C4-2B (cell line): ENCODE results near the gene PLAGL2.

ENCODE experiments used
- H3K27ac ChIP-seq: fragments of 450-650 bp; 2 replicates; pipeline ENCODE4 v1.5.1; 2017
- ZFX ChIP-seq: fragments of 450-650 bp; IDR thresholded peaks from 2 replicates; pipeline ENCODE4 v1.6.1; 2017
- TF ChIP-seq, protein P1 (sequence below): fragments of 450-650 bp; conservative IDR thresholded peaks from 2 replicates; pipeline ENCODE4 v1.5.1; 2017; ENCODE audit warnings: mild to moderate bottlenecking

The PLAGL2 gene

DNA sequence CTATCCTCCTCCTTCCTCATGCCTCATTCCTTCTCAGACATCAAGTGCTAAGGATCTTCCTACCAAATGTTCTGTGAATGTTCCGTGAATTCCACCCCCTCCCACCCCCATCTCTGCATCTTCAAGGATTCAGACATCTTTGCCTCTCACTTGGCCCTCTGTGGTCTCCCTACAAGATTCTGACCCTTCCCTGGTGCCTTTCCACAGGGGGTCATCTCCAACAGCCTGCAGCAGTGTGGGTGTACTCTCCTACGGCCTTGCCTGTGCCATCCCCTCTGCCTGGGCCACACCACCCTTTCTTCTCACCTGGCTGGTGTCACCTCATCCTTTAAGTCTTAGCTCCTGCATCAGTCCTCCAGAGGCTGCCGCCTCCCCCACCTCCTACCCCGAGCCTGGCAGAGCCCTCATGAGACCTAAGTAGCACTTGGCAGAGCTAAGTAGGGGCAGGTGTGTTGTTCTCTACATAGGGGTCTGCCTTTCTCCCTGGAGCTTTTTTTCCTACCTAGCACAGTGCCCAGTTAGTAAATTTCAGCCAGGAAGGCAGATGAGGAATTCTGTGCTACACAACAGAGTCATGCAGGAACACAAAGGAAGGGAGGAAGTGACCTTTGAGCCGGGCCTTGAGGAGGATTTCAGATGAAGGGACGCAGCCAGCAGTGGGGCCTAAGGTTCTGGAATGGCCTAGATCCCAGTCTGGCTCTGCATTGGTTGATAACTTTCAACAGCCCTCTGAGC, 55.0 kb downstream of the PLAGL2 start:
- H3K27ac ChIP-seq: no peak overlapping the region
- TF ChIP-seq, protein P1, sequence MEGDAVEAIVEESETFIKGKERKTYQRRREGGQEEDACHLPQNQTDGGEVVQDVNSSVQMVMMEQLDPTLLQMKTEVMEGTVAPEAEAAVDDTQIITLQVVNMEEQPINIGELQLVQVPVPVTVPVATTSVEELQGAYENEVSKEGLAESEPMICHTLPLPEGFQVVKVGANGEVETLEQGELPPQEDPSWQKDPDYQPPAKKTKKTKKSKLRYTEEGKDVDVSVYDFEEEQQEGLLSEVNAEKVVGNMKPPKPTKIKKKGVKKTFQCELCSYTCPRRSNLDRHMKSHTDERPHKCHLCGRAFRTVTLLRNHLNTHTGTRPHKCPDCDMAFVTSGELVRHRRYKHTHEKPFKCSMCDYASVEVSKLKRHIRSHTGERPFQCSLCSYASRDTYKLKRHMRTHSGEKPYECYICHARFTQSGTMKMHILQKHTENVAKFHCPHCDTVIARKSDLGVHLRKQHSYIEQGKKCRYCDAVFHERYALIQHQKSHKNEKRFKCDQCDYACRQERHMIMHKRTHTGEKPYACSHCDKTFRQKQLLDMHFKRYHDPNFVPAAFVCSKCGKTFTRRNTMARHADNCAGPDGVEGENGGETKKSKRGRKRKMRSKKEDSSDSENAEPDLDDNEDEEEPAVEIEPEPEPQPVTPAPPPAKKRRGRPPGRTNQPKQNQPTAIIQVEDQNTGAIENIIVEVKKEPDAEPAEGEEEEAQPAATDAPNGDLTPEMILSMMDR: no peak
- TF ChIP-seq ZFX: no peak

DNA sequence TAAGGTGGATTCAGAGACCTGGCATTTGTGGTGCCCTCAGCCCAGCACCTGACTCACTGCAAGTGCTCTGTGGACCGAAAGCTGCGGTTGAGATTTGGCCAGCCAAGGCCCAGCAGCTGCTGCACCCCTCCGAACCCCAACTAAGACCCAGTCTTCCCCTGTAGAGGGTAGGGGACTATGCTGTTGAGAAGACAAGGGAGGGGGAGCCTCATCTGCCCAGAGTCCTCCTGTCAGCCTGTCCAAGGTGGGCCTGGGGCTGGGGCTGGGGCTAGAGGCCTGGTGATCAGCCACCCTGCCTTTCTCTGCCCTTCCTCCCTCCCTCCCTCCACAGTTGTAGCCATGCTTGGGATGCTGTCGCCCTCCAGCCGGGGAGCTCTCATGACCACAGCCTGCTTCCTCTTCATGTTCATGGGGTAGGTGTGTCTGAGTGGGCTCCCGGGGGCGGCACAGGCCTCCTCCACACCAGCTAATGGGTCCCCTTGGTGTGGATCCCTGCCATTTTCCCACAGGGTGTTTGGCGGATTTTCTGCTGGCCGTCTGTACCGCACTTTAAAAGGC, 57.2 kb downstream of the PLAGL2 start:
- no peak overlapping the region for H3K27ac ChIP-seq
- TF ChIP-seq ZFX: no peak
- TF ChIP-seq, protein P1: no peak

DNA sequence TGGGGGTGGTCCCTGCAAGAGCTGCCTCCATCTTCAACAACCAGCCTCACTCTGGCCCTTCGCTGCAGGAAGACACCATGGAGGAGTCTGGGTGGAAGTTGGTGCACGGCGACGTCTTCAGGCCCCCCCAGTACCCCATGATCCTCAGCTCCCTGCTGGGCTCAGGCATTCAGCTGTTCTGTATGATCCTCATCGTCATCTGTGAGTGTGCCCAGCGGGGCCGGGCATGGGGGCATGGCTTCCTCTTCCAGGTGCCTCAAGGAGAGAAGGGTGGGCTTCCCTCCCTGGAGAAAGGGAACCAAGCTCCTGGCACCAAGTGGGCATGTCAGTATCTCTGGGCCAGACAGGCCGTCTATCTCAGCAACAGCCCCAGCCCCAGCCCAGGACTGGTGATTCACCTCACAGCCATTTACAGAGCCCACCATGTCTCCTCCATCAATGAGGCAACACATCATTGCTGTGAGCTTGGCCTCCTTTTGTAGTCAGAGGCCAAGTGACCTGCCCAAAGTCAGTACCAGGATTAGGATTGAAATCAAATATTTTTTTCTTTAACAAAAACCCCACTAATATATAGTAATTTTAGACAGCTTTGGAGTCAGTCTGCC, 57.9 kb downstream of the PLAGL2 start:
- no peak overlapping the region for H3K27ac ChIP-seq
- TF ChIP-seq, protein P1: no peak
- TF ChIP-seq ZFX: no peak

DNA sequence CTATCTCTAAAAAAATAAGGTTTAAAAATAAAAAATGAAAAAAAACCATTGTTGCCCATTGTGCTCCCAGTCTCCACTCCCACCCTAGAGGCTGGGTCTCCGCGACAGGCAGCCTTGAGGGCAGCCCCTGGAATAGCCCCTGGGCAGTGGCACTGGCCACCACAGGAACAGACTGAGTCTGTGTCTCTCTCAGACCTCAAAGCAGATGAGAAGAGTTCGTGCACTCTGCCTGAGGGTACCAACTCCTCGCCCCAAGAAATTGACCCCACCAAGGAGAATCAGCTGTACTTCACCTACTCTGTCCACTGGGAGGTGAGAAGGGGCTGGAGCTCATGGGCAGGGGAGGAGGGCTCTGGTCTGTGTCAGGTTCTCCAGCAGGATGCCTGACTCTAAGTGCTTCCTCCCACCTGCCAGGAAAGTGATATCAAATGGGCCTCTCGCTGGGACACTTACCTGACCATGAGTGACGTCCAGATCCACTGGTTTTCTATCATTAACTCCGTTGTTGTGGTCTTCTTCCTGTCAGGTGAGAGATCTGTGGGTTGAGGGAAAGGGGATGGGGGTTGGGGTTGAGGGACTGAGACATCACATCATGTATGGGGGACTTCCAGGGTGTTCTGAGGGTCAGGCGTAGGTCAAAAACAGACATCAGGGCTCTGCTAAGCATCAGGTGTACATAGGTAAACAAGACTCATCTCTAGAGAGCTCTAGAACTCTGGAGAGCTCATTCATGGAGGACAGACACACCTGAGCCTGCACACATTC, 62.5 kb downstream of the PLAGL2 start:
- no peak for TF ChIP-seq ZFX
- TF ChIP-seq, protein P1: no peak
- H3K27ac ChIP-seq: no peak overlapping the region

DNA sequence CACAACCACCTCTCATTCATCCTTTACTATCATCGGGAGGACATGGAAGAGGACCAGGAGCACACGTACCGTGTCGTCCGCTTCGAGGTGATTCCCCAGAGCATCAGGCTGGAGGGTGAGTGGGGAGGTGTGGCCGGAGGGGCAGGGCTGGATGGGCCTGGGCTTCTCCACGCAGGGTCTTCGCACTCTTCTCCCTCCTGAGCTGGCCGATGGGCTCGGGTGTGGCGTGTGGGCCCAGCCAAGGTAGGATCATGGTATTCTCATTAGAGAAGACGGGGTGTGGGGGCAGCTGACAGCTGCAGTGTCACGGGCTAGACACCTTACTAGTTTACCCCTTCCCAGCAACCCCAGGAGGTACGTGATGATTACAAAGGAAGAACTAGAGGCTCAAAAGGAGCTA, 64.6 kb downstream of the PLAGL2 start:
- no peak overlapping the region for H3K27ac ChIP-seq
- no peak for TF ChIP-seq ZFX
- TF ChIP-seq, protein P1: no peak
